AG09309 (cell line): ENCODE results near the gene FMOD.

Experiments
- DNase-seq: peaks from one replicate; pipeline ENCODE4 v3.0.0-alpha.2; 2010; ENCODE audit warnings: low read depth
- H3K4me3 ChIP-seq: 2 replicates; pipeline ENCODE4 v1.5.1; 2011; ENCODE audit warnings: mild to moderate bottlenecking, low read depth, low read length, moderate library complexity; ENCODE audit not compliant: control insufficient read depth
- TF ChIP-seq, protein P1 (sequence below): IDR thresholded peaks from 2 replicates; pipeline ENCODE4 v1.5.1; 2011; ENCODE audit warnings: mild to moderate bottlenecking, low read depth, low read length, inconsistent platforms; ENCODE audit not compliant: insufficient read depth, control insufficient read depth; ENCODE audit errors: missing control alignments

FMOD gene

DNA sequence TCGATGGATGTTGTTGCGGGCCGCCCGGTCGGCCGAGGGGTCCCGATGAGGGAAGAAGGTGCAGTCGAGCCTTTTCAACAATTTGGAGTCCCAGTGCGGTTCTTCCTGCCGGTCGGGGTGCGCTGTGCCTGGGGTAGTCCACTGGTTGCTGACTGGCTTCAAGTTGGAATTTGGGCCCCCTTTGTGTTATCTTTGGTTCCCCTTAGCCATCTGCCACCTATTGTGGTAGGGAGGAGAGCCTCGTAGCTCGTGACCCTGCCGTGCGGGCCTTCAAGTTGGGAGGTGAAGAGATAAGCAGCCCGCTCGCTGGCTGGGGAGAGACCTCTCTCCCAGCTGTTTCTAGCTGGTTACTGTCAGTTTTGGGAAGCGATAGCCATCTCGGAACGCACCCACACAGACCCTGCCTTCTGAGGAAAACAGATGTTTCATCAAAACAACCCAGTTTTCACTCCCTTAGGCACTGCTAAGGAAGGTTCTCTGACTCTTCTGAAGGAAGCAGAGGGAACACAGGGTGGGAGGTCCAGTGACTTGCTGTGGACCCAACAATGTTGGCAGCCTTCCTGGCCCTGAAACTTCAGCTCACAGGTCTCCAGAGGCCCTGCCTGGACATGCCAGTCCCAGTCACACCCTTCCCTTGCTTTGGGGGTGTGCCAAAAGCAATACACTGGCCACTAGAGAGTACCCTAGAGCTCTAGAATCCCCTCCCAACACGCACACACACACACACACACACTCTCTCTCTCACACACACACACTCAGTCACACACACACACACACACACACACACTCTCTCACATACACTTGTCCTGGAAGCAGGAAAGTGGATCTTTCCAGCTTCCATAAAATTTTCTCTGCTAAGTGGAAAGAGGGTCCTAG, 44.6 kb downstream of the FMOD start:
- DNase-seq, result peak; percentile 47
- H3K4me3 ChIP-seq, result peak overlapping the region; percentile 85
- TF ChIP-seq, protein P1, sequence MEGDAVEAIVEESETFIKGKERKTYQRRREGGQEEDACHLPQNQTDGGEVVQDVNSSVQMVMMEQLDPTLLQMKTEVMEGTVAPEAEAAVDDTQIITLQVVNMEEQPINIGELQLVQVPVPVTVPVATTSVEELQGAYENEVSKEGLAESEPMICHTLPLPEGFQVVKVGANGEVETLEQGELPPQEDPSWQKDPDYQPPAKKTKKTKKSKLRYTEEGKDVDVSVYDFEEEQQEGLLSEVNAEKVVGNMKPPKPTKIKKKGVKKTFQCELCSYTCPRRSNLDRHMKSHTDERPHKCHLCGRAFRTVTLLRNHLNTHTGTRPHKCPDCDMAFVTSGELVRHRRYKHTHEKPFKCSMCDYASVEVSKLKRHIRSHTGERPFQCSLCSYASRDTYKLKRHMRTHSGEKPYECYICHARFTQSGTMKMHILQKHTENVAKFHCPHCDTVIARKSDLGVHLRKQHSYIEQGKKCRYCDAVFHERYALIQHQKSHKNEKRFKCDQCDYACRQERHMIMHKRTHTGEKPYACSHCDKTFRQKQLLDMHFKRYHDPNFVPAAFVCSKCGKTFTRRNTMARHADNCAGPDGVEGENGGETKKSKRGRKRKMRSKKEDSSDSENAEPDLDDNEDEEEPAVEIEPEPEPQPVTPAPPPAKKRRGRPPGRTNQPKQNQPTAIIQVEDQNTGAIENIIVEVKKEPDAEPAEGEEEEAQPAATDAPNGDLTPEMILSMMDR, result no peak

DNA sequence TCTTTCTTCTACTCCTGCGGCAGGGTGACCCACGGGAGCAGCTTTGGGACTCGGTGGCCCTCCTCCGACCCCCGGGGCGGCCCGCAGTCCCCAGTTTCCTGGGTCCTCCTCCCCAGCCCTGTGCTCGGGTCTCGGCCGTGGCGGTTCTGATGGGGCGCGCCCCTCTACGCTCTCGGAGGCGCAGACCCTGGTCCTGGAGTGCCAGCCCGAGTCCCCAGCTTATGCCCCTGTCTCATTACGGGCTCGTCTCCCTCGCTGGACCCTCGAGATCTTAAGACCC, 45.2 kb downstream of the FMOD start:
- no peak for DNase-seq
- TF ChIP-seq, protein P1, result no peak
- peak overlapping the region; percentile 85 for H3K4me3 ChIP-seq

DNA sequence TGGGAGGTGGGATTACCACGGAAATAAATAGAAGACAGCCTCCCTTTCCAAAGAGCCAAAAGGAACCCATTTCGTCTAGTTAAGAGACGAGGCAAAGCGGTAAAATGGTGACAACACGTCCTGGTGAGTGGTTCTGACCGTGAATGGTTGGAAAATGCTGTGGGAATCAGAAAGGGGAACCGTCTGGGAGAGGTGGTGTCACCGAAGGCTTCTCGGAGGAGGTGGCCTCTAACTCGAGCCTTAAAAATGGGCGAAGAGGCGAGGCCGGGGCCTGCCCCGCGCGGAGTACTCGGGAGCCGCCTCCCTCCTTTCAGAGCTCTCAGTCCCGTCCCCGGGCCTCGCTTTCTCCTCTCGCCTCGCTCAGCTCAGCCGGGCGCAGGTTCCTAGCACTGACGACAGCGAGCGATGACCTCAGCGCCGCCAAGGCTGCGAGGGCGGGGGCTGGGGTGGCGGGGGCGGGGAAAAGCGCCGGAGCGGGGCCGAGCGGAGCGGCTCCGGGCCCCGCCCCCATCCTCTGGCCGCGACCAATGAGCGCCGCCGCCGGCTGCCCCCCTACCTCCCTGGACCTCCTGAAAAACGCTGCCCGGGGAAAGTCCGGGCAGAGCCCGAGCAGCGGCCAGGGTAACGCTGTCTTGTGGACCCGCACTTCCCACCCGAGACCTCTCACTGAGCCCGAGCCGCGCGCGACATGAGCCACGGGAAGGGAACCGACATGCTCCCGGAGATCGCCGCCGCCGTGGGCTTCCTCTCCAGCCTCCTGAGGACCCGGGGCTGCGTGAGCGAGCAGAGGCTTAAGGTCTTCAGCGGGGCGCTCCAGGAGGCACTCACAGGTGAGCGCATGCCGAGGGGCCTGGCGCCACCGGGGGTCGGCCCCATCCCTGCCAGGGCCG, 45.8 kb downstream of the FMOD start, which contains the start of gene BTG2:
BTG2 (plus strand) TSS at position 601 of the 890 bp plus-strand sequence; CDS start at position 689, 88 bp downstream.
- DNase-seq, result no peak
- TF ChIP-seq, protein P1, result no peak
- H3K4me3 ChIP-seq, result peak within 1 kb of the TSS; percentile 85

DNA sequence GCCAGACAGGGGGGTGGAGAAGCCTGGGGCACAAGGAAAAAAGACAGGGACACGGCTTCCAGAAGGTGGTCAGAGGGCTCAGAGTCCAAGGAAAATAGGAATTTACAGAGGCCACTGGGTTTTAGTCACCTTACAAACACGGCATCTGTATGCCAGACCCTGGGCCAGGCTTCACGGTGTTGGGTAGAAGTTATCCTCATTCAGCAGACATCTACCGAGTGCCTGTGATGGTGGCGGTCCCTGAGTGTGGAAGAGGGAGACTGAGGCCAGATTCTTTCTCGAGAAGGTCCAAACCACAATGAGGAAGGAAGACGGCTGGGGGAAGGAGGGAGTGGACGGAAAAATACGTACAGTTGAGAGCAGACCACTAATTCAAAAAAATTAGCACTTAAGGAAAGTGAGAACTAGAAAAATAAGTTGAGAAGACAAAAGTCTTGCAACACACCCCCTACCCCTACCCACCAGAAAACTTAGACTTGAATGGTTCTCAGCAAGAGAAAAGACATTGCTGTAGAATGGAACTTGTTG, 46.5 kb downstream of the FMOD start:
- no peak for DNase-seq
- TF ChIP-seq, protein P1, result no peak
- peak overlapping the region; percentile 28; the same call in 1 of the 2 replicates for H3K4me3 ChIP-seq

DNA sequence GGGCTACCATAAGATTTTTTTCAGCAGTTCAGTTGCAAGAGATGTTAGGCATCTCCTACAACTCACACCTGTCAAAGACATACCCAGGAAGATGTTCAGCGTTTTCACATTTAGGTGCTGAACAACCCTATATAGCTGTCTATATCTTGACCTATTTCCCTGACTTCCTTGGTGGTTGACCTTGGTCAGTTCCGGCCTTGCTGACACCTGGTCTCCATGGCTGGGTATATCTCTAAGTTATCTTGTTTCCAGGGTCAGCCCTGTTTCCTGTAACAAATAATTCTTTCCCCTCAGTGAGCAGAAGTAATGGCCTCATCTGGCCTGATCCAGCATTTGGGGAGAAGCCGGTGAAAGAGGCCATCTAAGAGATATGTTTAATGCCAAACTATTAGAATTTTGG, 48.0 kb downstream of the FMOD start:
- TF ChIP-seq, protein P1, result no peak
- H3K4me3 ChIP-seq, result no peak overlapping the region
- DNase-seq, result no peak

DNA sequence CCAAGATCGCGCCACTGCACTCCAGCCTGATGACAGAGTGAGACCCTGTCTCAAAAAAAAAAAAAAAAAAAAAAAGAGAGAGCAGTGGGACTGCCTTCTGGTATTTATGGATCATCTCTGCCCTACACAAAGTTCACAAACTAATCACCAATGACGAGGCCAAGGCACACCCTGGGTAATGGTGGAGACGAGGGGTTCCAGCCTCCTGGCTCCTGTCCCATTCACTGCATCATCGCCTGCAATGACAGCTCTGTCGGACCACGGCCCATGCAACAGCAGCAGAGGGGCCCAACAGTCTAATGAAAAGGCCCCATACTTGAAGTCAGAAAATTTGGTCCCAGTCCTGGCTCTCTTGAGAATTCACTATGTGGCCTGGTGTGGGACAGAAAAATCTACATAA, 48.5 kb downstream of the FMOD start:
- H3K4me3 ChIP-seq, result no peak overlapping the region
- TF ChIP-seq, protein P1, result no peak
- DNase-seq, result no peak
